Measurements from ENCODE around the gene TSHZ2. TPM values are rescaled to one million over a fixed set of nuclear protein-coding genes. Genes with fewer than 3 reads are reported as not detected.

TSHZ2 gene
- total RNA-seq, 1 experiment from 2014 or later: 0.07 TPM

- Histone ChIP-seq H3K9me3 (ENCODE audit: control insufficient read depth in 1 of 2, insufficient read depth in 1 of 2, low read depth in 1 of 2, low read length in 2 of 2) (no peaks in the 10 kb centered on the region), H3K27me3 (ENCODE audit: insufficient read depth, low read length) (peaks cover 4% of the 10 kb centered on the region; the same call in 1 of the 2 replicates), H2AFZ (ENCODE audit: low read depth, low read length, poor library complexity, severe bottlenecking) (no peak overlapping the region), H3K9me2 (ENCODE audit: insufficient read depth) (no peaks in the 10 kb centered on the region), H3K4me3 (replicated peaks in 1 of 2; ENCODE audit: low read depth in 1 of 2, low read length in 2 of 2) (no peak overlapping the region), H3K4me1 (ENCODE audit: control insufficient read depth in 1 of 2, insufficient read depth in 2 of 2, low read length in 2 of 2) (peaks cover 10 to 12% of the 10 kb centered on the region in 2 experiments; a peak in 3 of 4 replicates), H3K79me2 (ENCODE audit: insufficient read depth, low read length) (no peaks in the 10 kb centered on the region), H4K20me1 (ENCODE audit: insufficient read depth) (no peaks in the 10 kb centered on the region), H3K27ac (ENCODE audit: low read depth, low read length) (no peak overlapping the region), H3K9ac (ENCODE audit: low read length) (no peak overlapping the region), H3K4me2 (ENCODE audit: low read length) (no peak overlapping the region), H3K36me3 (ENCODE audit: control insufficient read depth in 1 of 2, insufficient read depth in 2 of 2, low read length in 2 of 2) (no peaks in the 10 kb centered on the region)
- no TSS peak for BruUV-seq (replicated peaks)
- ChIA-PET POLR2A (no interaction called here), CTCF (no interaction called here), RAD21 (ENCODE audit: low non-redundant PET in 1 of 2, low total read pairs in 2 of 2, uncharacterized antibody in 2 of 2, unreplicated experiment in 2 of 2) (no interaction called here)
- DNase-seq (ENCODE audit: low read depth, low spot score) (no peak), ATAC-seq (no peak)
- TF ChIP-seq POLR2AphosphoS5 (IDR thresholded peaks at IDR 0.05; ENCODE audit: low read depth, low read length) (no peak), CTCF (IDR thresholded peaks at IDR 0.05 in 2 of 3, conservative IDR thresholded peaks at IDR 0.05 in 1 of 3; ENCODE audit: borderline replicate concordance in 1 of 3, insufficient read depth in 1 of 3, low read depth in 2 of 3, low read length in 2 of 3) (no peak), FOSL1 (IDR thresholded peaks at IDR 0.05; ENCODE audit: low read depth) (no peak), ZFX (IDR thresholded peaks at IDR 0.05) (no peak)
- intact Hi-C loops (cut with micrococcal nuclease): no loop called here
Observed at GRCh38 chr20:53335555-53335954, 363.4 kb downstream of the TSHZ2 start.

- Histone ChIP-seq H3K36me3 (ENCODE audit: control insufficient read depth in 1 of 2, insufficient read depth in 2 of 2, low read length in 2 of 2) (no peaks in the 10 kb centered on the region), H3K4me2 (ENCODE audit: low read length) (no peak overlapping the region), H3K27ac (ENCODE audit: low read depth, low read length) (no peak overlapping the region), H3K4me1 (ENCODE audit: control insufficient read depth in 1 of 2, insufficient read depth in 2 of 2, low read length in 2 of 2) (peaks cover 2 to 5% of the 10 kb centered on the region in 2 experiments; a peak in 3 of 4 replicates), H3K79me2 (ENCODE audit: insufficient read depth, low read length) (no peaks in the 10 kb centered on the region), H3K9ac (ENCODE audit: low read length) (no peak overlapping the region), H3K9me2 (ENCODE audit: insufficient read depth) (no peaks in the 10 kb centered on the region), H2AFZ (ENCODE audit: low read depth, low read length, poor library complexity, severe bottlenecking) (no peak overlapping the region), H4K20me1 (ENCODE audit: insufficient read depth) (no peaks in the 10 kb centered on the region), H3K9me3 (ENCODE audit: control insufficient read depth in 1 of 2, insufficient read depth in 1 of 2, low read depth in 1 of 2, low read length in 2 of 2) (no peaks in the 10 kb centered on the region), H3K4me3 (replicated peaks in 1 of 2; ENCODE audit: low read depth in 1 of 2, low read length in 2 of 2) (no peak overlapping the region), H3K27me3 (ENCODE audit: insufficient read depth, low read length) (peaks cover 4% of the 10 kb centered on the region; the same call in 1 of the 2 replicates)
- ChIA-PET RAD21 (ENCODE audit: low non-redundant PET in 1 of 2, low total read pairs in 2 of 2, uncharacterized antibody in 2 of 2, unreplicated experiment in 2 of 2) (no interaction called here), CTCF (interaction anchor here (1.0 kb wide), 1 partner anchor 210 kb away, joined by 5 read pairs; no protein-coding TSS in a partner anchor), POLR2A (no interaction called here)
- intact Hi-C loops (cut with micrococcal nuclease): no loop called here
- ATAC-seq (no peak), DNase-seq (ENCODE audit: low read depth, low spot score) (no peak)
- TF ChIP-seq SIN3A (IDR thresholded peaks at IDR 0.05; ENCODE audit: low read depth) (no peak), RAD21 (IDR thresholded peaks at IDR 0.05; ENCODE audit: low read depth) (peak; percentile 17; the same call in 1 of the 2 replicates)
- BruUV-seq (replicated peaks): no TSS peak
Observed at GRCh38 chr20:53336892-53337291, 364.7 kb downstream of the TSHZ2 start.

All from HCT116 (cell line).